H1 (cell line): Measurements from ENCODE around the gene MATK. TPM values are rescaled to one million over a fixed set of nuclear protein-coding genes. Genes with fewer than 3 reads are reported as not detected.

ENCODE experiments used
- CTCF ChIA-PET: fragments of 300-600 bp; sonication (Branson Sonifier 250); formaldehyde crosslinking; loops from one replicate; lab custom pipeline; 2021; ENCODE audit not compliant: partially characterized antibody; lab: Charles Lee
- POLR2A ChIA-PET: fragments of 300-600 bp; sonication (Branson Sonifier 250); formaldehyde crosslinking; loops from one replicate; lab custom pipeline; 2021; ENCODE audit warnings: inconsistent platforms; ENCODE audit not compliant: partially characterized antibody; lab: Charles Lee
- DNase-seq, 2 experiments: peaks; one replicate each; pipeline versions ENCODE4 v3.0.0 to v3.0.0-alpha.2; 2010 to 2022; ENCODE audit warnings: low spot score in 2 of 2, low read depth in 1 of 2, mixed read lengths in 1 of 2
- FAIRE-seq: peaks from 2 replicates; lab custom pipeline; 2011; peaks lifted over from hg19 to GRCh38; lab: Jason Lieb, UNC
- H2AFZ ChIP-seq: 2 replicates; pipeline ENCODE4 v1.8.1; 2012; ENCODE audit warnings: low read length, inconsistent platforms
- H2AK5ac ChIP-seq: 2 replicates; pipeline ENCODE4 v1.6.1; 2013; ENCODE audit warnings: low read depth, low read length
- H2BK120ac ChIP-seq: replicated peaks from 2 replicates; pipeline ENCODE3; 2013; ENCODE audit warnings: low read depth, low read length, inconsistent platforms
- H2BK12ac ChIP-seq: 2 replicates; pipeline ENCODE4 v1.6.1; 2013; ENCODE audit warnings: low read depth, low read length
- H2BK15ac ChIP-seq: 2 replicates; pipeline ENCODE4 v1.6.1; 2013; ENCODE audit warnings: low read length
- H2BK20ac ChIP-seq: 2 replicates; pipeline ENCODE4 v1.6.1; 2013; ENCODE audit warnings: low read length
- H2BK5ac ChIP-seq: 2 replicates; pipeline ENCODE4 v1.6.1; 2013; ENCODE audit warnings: low read depth, low read length
- H3K14ac ChIP-seq: 2 replicates; pipeline ENCODE4 v1.6.1; 2013; ENCODE audit warnings: inconsistent platforms; ENCODE audit not compliant: insufficient read length
- H3K18ac ChIP-seq: 2 replicates; pipeline ENCODE4 v1.6.1; 2013; ENCODE audit warnings: low read length; ENCODE audit errors: extremely low read depth
- H3K23ac ChIP-seq: 2 replicates; pipeline ENCODE4 v1.6.1; 2013; ENCODE audit warnings: inconsistent platforms; ENCODE audit not compliant: insufficient read length
- H3K23me2 ChIP-seq: 2 replicates; pipeline ENCODE4 v1.6.1; 2013; ENCODE audit warnings: low read depth, low read length
- H3K27ac ChIP-seq: 2 replicates; pipeline ENCODE4 v1.6.1; 2011; ENCODE audit warnings: low read depth, low read length, inconsistent platforms
- H3K27me3 ChIP-seq, 4 experiments: replicated peaks in 1 of 4; 1 replicate in 1 of 4; 2 replicates in 3 of 4; pipeline versions ENCODE4 v1.6.1 to v1.8.1; 2011 to 2013; ENCODE audit warnings: low read length in 3 of 4, mild to moderate bottlenecking in 3 of 4, inconsistent platforms in 2 of 4, mixed read lengths in 2 of 4, moderate library complexity in 1 of 4; ENCODE audit not compliant: control insufficient read depth in 3 of 4, insufficient read depth in 3 of 4; ENCODE audit errors: extremely low read depth in 1 of 4
- H3K36me3 ChIP-seq, 4 experiments: 2 replicates each; pipeline versions ENCODE4 v1.6.1 to v1.8.1; 2011 to 2013; ENCODE audit warnings: mild to moderate bottlenecking in 4 of 4, low read length in 3 of 4, moderate library complexity in 2 of 4, control low read depth in 1 of 4, inconsistent platforms in 1 of 4; ENCODE audit not compliant: insufficient read depth in 4 of 4, control insufficient read depth in 2 of 4
- H3K4ac ChIP-seq: replicated peaks from 2 replicates; pipeline ENCODE3; 2013; ENCODE audit warnings: low read length, low read depth, mixed read lengths, inconsistent platforms; ENCODE audit not compliant: insufficient read length
- H3K4me1 ChIP-seq, 4 experiments: replicated peaks in 1 of 4; 1 replicate in 1 of 4; 2 replicates in 3 of 4; pipeline versions ENCODE4 v1.6.1 to v1.8.1; 2011 to 2013; ENCODE audit warnings: low read length in 3 of 4, inconsistent platforms in 2 of 4, mixed read lengths in 1 of 4; ENCODE audit not compliant: insufficient read depth in 4 of 4, control insufficient read depth in 3 of 4
- H3K4me2 ChIP-seq, 2 experiments: 2 replicates each; pipeline versions ENCODE4 v1.6.1 to v1.8.1; 2011 to 2013; ENCODE audit warnings: low read depth in 2 of 2, low read length in 2 of 2, control low read depth in 1 of 2, inconsistent platforms in 1 of 2, mild to moderate bottlenecking in 1 of 2; ENCODE audit not compliant: insufficient read depth in 1 of 2
- H3K4me3 ChIP-seq, 4 experiments: fragments of 200-600, 300-600 bp in 1 of 4; sonication (generic), shearing (Covaris generic), sonication (Bioruptor Twin) in 1 of 4; 2 replicates each; pipeline versions ENCODE4 v1.5.1 to v1.8.1; 2011 to 2016; ENCODE audit warnings: low read length in 4 of 4, low read depth in 3 of 4, control low read depth in 2 of 4, inconsistent platforms in 2 of 4, mild to moderate bottlenecking in 2 of 4, mixed read lengths in 1 of 4, moderate library complexity in 1 of 4; ENCODE audit not compliant: insufficient read depth in 2 of 4; ENCODE audit errors: extremely low read depth in 1 of 4
- H3K56ac ChIP-seq: replicated peaks from 2 replicates; pipeline ENCODE3; 2013; ENCODE audit warnings: low read depth, mild to moderate bottlenecking, mixed read lengths, low read length, inconsistent platforms; ENCODE audit not compliant: insufficient read length
- H3K79me1 ChIP-seq: 2 replicates; pipeline ENCODE4 v1.6.1; 2013; ENCODE audit warnings: low read depth, low read length, control low read depth
- H3K79me2 ChIP-seq, 2 experiments: 2 replicates each; pipeline versions ENCODE4 v1.6.1 to v1.8.1; 2012 to 2013; ENCODE audit warnings: low read length in 2 of 2, mild to moderate bottlenecking in 2 of 2, inconsistent platforms in 1 of 2; ENCODE audit not compliant: insufficient read depth in 2 of 2, control insufficient read depth in 1 of 2
- H3K9ac ChIP-seq, 4 experiments: replicated peaks in 1 of 4; 1 replicate in 1 of 4; 2 replicates in 3 of 4; pipeline versions ENCODE4 v1.6.1 to v1.8.1; 2011 to 2013; ENCODE audit warnings: low read depth in 3 of 4, low read length in 3 of 4, control low read depth in 2 of 4, mild to moderate bottlenecking in 2 of 4, moderate library complexity in 2 of 4, inconsistent platforms in 1 of 4; ENCODE audit errors: extremely low read depth in 1 of 4
- H3K9me3 ChIP-seq, 2 experiments: 2 replicates each; pipeline versions ENCODE4 v1.6.1 to v1.8.1; 2012 to 2013; ENCODE audit warnings: mild to moderate bottlenecking in 2 of 2, moderate library complexity in 2 of 2, control low read depth in 1 of 2, inconsistent platforms in 1 of 2, low read depth in 1 of 2, low read length in 1 of 2, mixed read lengths in 1 of 2; ENCODE audit not compliant: insufficient read depth in 2 of 2
- H4K20me1 ChIP-seq, 2 experiments: replicated peaks in 1 of 2; 2 replicates each; pipeline versions ENCODE3 to v1.8.1; 2011 to 2013; ENCODE audit warnings: inconsistent platforms in 2 of 2, low read length in 2 of 2, mild to moderate bottlenecking in 1 of 2; ENCODE audit not compliant: insufficient read depth in 2 of 2, control insufficient read depth in 1 of 2
- H4K5ac ChIP-seq: 2 replicates; pipeline ENCODE4 v1.6.1; 2013; ENCODE audit warnings: low read length, low read depth, mixed read lengths, inconsistent platforms; ENCODE audit not compliant: insufficient read length
- H4K8ac ChIP-seq: 2 replicates; pipeline ENCODE4 v1.8.0; 2013; ENCODE audit warnings: mild to moderate bottlenecking, moderate library complexity, low read length, inconsistent platforms; ENCODE audit not compliant: insufficient read depth; ENCODE audit errors: extremely low read depth
- H4K91ac ChIP-seq: replicated peaks from 2 replicates; pipeline ENCODE3; 2013; ENCODE audit warnings: low read length, mixed read lengths, inconsistent platforms; ENCODE audit not compliant: insufficient read length
- CHD1 ChIP-seq: IDR thresholded peaks from 2 replicates; pipeline ENCODE4 v1.6.1; 2012; ENCODE audit warnings: low read depth, low read length, improper control_type of control experiment
- CTBP2 ChIP-seq: IDR thresholded peaks from 2 replicates; pipeline ENCODE4 v1.7.0; 2011; ENCODE audit warnings: borderline replicate concordance, mild to moderate bottlenecking, moderate library complexity, mixed read lengths, low read length; ENCODE audit not compliant: insufficient read depth, insufficient read length
- CTCF ChIP-seq, 3 experiments: IDR thresholded peaks; 1 replicate in 2 of 3; 2 replicates in 1 of 3; pipeline versions ENCODE4 v1.5.1 to v1.6.1; 2011; ENCODE audit warnings: low read length in 3 of 3, mild to moderate bottlenecking in 3 of 3, inconsistent platforms in 2 of 3, low read depth in 1 of 3, moderate library complexity in 1 of 3; ENCODE audit not compliant: insufficient read depth in 1 of 3; ENCODE audit errors: control extremely low read depth in 1 of 3
- EGR1 ChIP-seq: IDR thresholded peaks from 2 replicates; pipeline ENCODE4 v1.6.1; 2011; ENCODE audit warnings: low read depth, low read length, borderline replicate concordance
- FOSL1 ChIP-seq: IDR thresholded peaks from 2 replicates; pipeline ENCODE4 v1.6.1; 2011; ENCODE audit warnings: mild to moderate bottlenecking, low read depth, low read length, moderate library complexity; ENCODE audit not compliant: insufficient read depth
- KDM5A ChIP-seq: fragments of 200-600 bp; IDR thresholded peaks from 2 replicates; pipeline ENCODE4 v1.7.1; 2012; ENCODE audit warnings: mild to moderate bottlenecking, low read length, inconsistent platforms, mixed read lengths
- POU5F1 ChIP-seq: IDR thresholded peaks from 2 replicates; pipeline ENCODE4 v1.6.1; 2011; ENCODE audit warnings: low read depth, mild to moderate bottlenecking, low read length, moderate library complexity
- SIRT6 ChIP-seq: IDR thresholded peaks from one replicate; pipeline ENCODE4 v1.7.1; 2012; ENCODE audit warnings: low read length, inconsistent platforms
- SP1 ChIP-seq: IDR thresholded peaks from 2 replicates; pipeline ENCODE4 v1.6.1; 2011; ENCODE audit warnings: low read depth, low read length
- YY1 ChIP-seq: IDR thresholded peaks from 2 replicates; pipeline ENCODE4 v1.6.1; 2011; ENCODE audit warnings: low read depth, mild to moderate bottlenecking, low read length
- WGBS, 2 experiments: shearing (Covaris generic) in 1 of 2; methylation state at CpG; one replicate each; pipeline versions ENCODE4 v1.1.6 to v1.1.7; 2013 to 2015; ENCODE audit warnings: low lambda C conversion rate in 2 of 2, mixed read lengths in 2 of 2, inconsistent platforms in 1 of 2, low coverage in 1 of 2, missing lambda C conversion rate in 1 of 2; ENCODE audit not compliant: insufficient replicate concordance in 2 of 2, insufficient coverage in 1 of 2, insufficient read length in 1 of 2; ENCODE audit errors: extremely low coverage in 1 of 2, missing lambda C conversion rate in 1 of 2; 5-methylcytosine and 5-hydroxymethylcytosine counted together
- polyA plus RNA-seq, 7 experiments: library from polyadenylated mRNA; depleted of rRNA in 3 of 7; stranded (reverse) in 5 of 7; unstranded in 2 of 7; fragments of >200 nt in 5 of 7; fragments of 200-250 nt in 2 of 7; gene quantifications; 1 replicate in 5 of 7; 2 replicates in 1 of 7; 4 replicates in 1 of 7; pipeline versions ENCODE4 v1.2.1 to v1.2.3, GENCODE V29; 2011 to 2013; ENCODE audit warnings: missing spikeins in 2 of 7, mixed read lengths in 2 of 7
- total RNA-seq: library from RNA; stranded (reverse); fragmentation: NEBNext Ultra II Directional; extraction: Animal tissue kit (Norgen Biotek cat#: 25700); gene quantifications from 2 replicates; pipeline ENCODE4 v1.2.1, GENCODE V29; 2021

MATK gene
- total and polyA plus RNA-seq, 2 of the 8 experiments (the other 6 are each of a cell fraction or from before 2014, with no cell fraction given) = 20.5 to 21.4 TPM

DNA sequence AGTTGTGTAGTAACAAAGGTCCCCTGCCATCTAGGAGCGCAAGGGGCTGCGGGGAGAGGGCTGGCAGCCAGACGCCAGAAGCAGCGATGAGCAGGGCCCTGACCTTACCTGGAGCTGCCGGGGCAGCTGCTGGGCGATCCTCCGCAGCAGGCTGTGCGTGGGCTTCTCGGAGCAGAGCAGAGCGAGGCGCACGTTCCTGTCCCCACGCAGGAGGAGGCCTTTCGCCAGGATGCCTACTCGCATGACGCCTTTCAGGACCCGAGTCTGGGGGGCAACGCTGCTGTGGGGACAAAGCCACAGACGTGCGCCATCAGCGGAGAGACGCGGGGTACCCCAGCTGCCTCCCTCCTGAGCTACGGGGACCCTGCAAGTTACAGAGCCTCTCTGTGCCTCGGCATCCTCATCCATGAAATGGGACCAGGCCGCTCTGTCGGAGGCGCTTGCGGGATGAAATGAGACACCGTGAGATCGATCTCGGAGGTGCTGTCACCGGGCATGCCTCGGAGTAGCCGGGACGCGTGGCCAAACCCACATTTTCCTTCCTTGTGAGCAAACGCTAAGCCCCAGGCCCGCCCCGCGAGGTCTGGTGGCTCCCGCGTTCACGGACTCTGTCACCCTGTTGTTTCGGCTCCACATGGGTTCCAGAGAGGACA, 30.5 kb upstream of the MATK start:
- no peak overlapping the region for H2BK12ac ChIP-seq
- no peak overlapping the region for H2BK20ac ChIP-seq
- H3K14ac ChIP-seq = no peak overlapping the region
- CTCF ChIA-PET = interaction anchor here (2.4 kb wide), 1 partner anchor 19 kb away, joined by 8 read pairs; no protein-coding TSS in a partner anchor
- H3K4me1 ChIP-seq = no peaks in the 10 kb centered on the region; a peak in 1 of 7 replicates
- peaks cover 0 to 1% of the 10 kb centered on the region in 2 experiments for H4K20me1 ChIP-seq
- H2BK120ac ChIP-seq = no peak overlapping the region
- no peak overlapping the region for H3K4ac ChIP-seq
- no peak overlapping the region for H2AK5ac ChIP-seq
- peak overlapping the region; percentile 68; the same call in 1 of the 2 replicates for H4K8ac ChIP-seq
- no peaks in the 10 kb centered on the region for H3K79me1 ChIP-seq
- H3K4me3 ChIP-seq = no peak overlapping the region
- FAIRE-seq (no peak), DNase-seq (no peak)
- H3K23ac ChIP-seq = no peak overlapping the region
- no peak overlapping the region for H4K91ac ChIP-seq
- 91% methylated on average over 44 of the region's 45 CpGs; no CpG with 5 or more reads in 1 of the 2 experiments for WGBS, 2 experiments
- no peak for TF ChIP-seq KDM5A
- TF ChIP-seq YY1 = no peak
- TF ChIP-seq CTCF (IDR thresholded peaks at IDR 0.05; ENCODE audit: control extremely low read depth in 1 of 3, insufficient read depth in 1 of 3, low read depth in 1 of 3, low read length in 3 of 3) = no peak
- TF ChIP-seq CTBP2 = no peak
- TF ChIP-seq EGR1 = no peak
- no peak for TF ChIP-seq SP1
- no peak for TF ChIP-seq CHD1
- TF ChIP-seq FOSL1 = no peak
- TF ChIP-seq SIRT6 = no peak
- no peak for TF ChIP-seq POU5F1
- no peak overlapping the region for H2BK5ac ChIP-seq
- H3K27me3 ChIP-seq = no peaks in the 10 kb centered on the region
- H3K18ac ChIP-seq = no peak overlapping the region
- POLR2A ChIA-PET = no interaction called here
- H4K5ac ChIP-seq = no peak overlapping the region
- H3K56ac ChIP-seq = no peak overlapping the region
- no peaks in the 10 kb centered on the region for H3K9me3 ChIP-seq
- no peak overlapping the region for H2AFZ ChIP-seq
- no peaks in the 10 kb centered on the region for H3K23me2 ChIP-seq
- no peak overlapping the region for H2BK15ac ChIP-seq
- H3K36me3 ChIP-seq = no peaks in the 10 kb centered on the region
- no peak overlapping the region for H3K27ac ChIP-seq
- no peak overlapping the region for H3K9ac ChIP-seq
- no peaks in the 10 kb centered on the region for H3K79me2 ChIP-seq
- H3K4me2 ChIP-seq = no peak overlapping the region
